Neuronal stem cell (in vitro differentiated cells): ENCODE results near the gene C10orf71.

Source experiments
- DNase-seq: peaks from one replicate; pipeline ENCODE4 v3.0.0-alpha.2; 2013; ENCODE audit warnings: low spot score
- H2AFZ ChIP-seq: one replicate; pipeline ENCODE4 v1.6.1; 2013; ENCODE audit warnings: mild to moderate bottlenecking, low read length, inconsistent platforms
- H2AK5ac ChIP-seq: 2 replicates; pipeline ENCODE4 v1.6.1; 2013; ENCODE audit warnings: low read depth, mild to moderate bottlenecking, inconsistent platforms, low read length, moderate library complexity, mixed read lengths
- H2BK120ac ChIP-seq: 2 replicates; pipeline ENCODE4 v1.6.1; 2013; ENCODE audit warnings: low read depth, mild to moderate bottlenecking, inconsistent platforms, low read length, moderate library complexity, mixed read lengths
- H2BK12ac ChIP-seq: one replicate; pipeline ENCODE4 v1.6.1; 2013; ENCODE audit warnings: low read length, inconsistent platforms
- H2BK15ac ChIP-seq: 2 replicates; pipeline ENCODE4 v1.6.1; 2013; ENCODE audit warnings: mild to moderate bottlenecking, low read length, inconsistent platforms, mixed read lengths
- H2BK5ac ChIP-seq: one replicate; pipeline ENCODE4 v1.6.1; 2013; ENCODE audit warnings: inconsistent platforms, mild to moderate bottlenecking, low read length, moderate library complexity
- H3K14ac ChIP-seq: one replicate; pipeline ENCODE4 v1.6.1; 2013; ENCODE audit warnings: low read length, inconsistent platforms
- H3K18ac ChIP-seq: 2 replicates; pipeline ENCODE4 v1.6.1; 2013; ENCODE audit warnings: low read length, inconsistent platforms
- H3K23ac ChIP-seq: 2 replicates; pipeline ENCODE4 v1.6.1; 2013; ENCODE audit warnings: low read depth, mild to moderate bottlenecking, mixed read lengths, low read length, inconsistent platforms; ENCODE audit not compliant: poor library complexity
- H3K27ac ChIP-seq: replicated peaks from 3 replicates; pipeline ENCODE4 v1.5.1; 2013; ENCODE audit warnings: low read length, inconsistent platforms
- H3K27me3 ChIP-seq, 3 experiments: 2 replicates each; pipeline ENCODE4 v1.6.1; 2013; ENCODE audit warnings: low read length in 3 of 3, mild to moderate bottlenecking in 2 of 3, inconsistent platforms in 1 of 3, low read depth in 1 of 3, mixed read lengths in 1 of 3, moderate library complexity in 1 of 3; ENCODE audit not compliant: control insufficient read depth in 3 of 3, insufficient read depth in 3 of 3
- H3K36me3 ChIP-seq, 2 donors: replicated peaks in 1 of 2; 2 replicates each; pipeline ENCODE4 v1.6.1; 2013; ENCODE audit warnings: low read length in 2 of 2; ENCODE audit not compliant: control insufficient read depth in 2 of 2, insufficient read depth in 2 of 2
- H3K4ac ChIP-seq: 2 replicates; pipeline ENCODE4 v1.6.1; 2013; ENCODE audit warnings: inconsistent platforms, mild to moderate bottlenecking, low read length, moderate library complexity
- H3K4me1 ChIP-seq, 2 donors: 1 replicate in 1 of 2; 2 replicates in 1 of 2; pipeline ENCODE4 v1.6.1; 2013; ENCODE audit warnings: low read length in 2 of 2, low read depth in 1 of 2; ENCODE audit not compliant: control insufficient read depth in 2 of 2, insufficient read depth in 1 of 2
- H3K4me2 ChIP-seq: one replicate; pipeline ENCODE4 v1.6.1; 2013; ENCODE audit warnings: mild to moderate bottlenecking, low read length, inconsistent platforms; ENCODE audit not compliant: insufficient read depth, poor library complexity, severe bottlenecking
- H3K4me3 ChIP-seq, 2 donors: 2 replicates each; pipeline ENCODE4 v1.5.1; 2013; ENCODE audit warnings: low read length in 2 of 2, mild to moderate bottlenecking in 2 of 2, inconsistent platforms in 1 of 2, moderate library complexity in 1 of 2
- H3K79me1 ChIP-seq: one replicate; pipeline ENCODE4 v1.6.1; 2013; ENCODE audit warnings: low read depth, mild to moderate bottlenecking, inconsistent platforms, low read length, moderate library complexity
- H3K9ac ChIP-seq: one replicate; pipeline ENCODE4 v1.6.1; 2013; ENCODE audit warnings: mild to moderate bottlenecking, low read depth, low read length, inconsistent platforms; ENCODE audit not compliant: poor library complexity
- H3K9me3 ChIP-seq, 2 donors: replicated peaks in 1 of 2; 2 replicates each; pipeline versions ENCODE3 to v1.6.1; 2013; ENCODE audit warnings: low read length in 2 of 2, mild to moderate bottlenecking in 2 of 2, inconsistent platforms in 1 of 2, low read depth in 1 of 2, mixed read lengths in 1 of 2, moderate library complexity in 1 of 2; ENCODE audit not compliant: control insufficient read depth in 2 of 2, insufficient read depth in 1 of 2
- H4K8ac ChIP-seq: one replicate; pipeline ENCODE4 v1.6.1; 2013; ENCODE audit warnings: low read depth, mild to moderate bottlenecking, inconsistent platforms, low read length, moderate library complexity
- H4K91ac ChIP-seq: one replicate; pipeline ENCODE4 v1.6.1; 2013; ENCODE audit warnings: low read length, low read depth, mild to moderate bottlenecking, inconsistent platforms; ENCODE audit not compliant: poor library complexity
- WGBS, 2 donors: extraction: QIAGEN DNeasy Blood & Tissue Kit; methylation state at CpG; one replicate each; pipeline ENCODE4 v1.1.7; 2013; ENCODE audit warnings: missing lambda C conversion rate in 2 of 2, mixed read lengths in 1 of 2; ENCODE audit not compliant: insufficient read length in 2 of 2, insufficient replicate concordance in 1 of 2; ENCODE audit errors: extremely low coverage in 2 of 2; 5-methylcytosine and 5-hydroxymethylcytosine counted together

Gene C10orf71

GRCh38 chr10:49312246-49312869, 13.4 kb downstream of the C10orf71 start:
- Histone ChIP-seq H3K14ac (no peak overlapping the region), H2BK15ac (no peak overlapping the region), H3K18ac (no peak overlapping the region), H3K4me2 (no peak overlapping the region), H2AK5ac (no peak overlapping the region), H3K4ac (no peak overlapping the region), H3K9me3 (no peaks in the 10 kb centered on the region), H2BK12ac (no peak overlapping the region), H3K27me3 (no peaks in the 10 kb centered on the region), H4K91ac (no peak overlapping the region), H2BK120ac (no peak overlapping the region), H3K4me3 (no peak overlapping the region), H3K79me1 (no peaks in the 10 kb centered on the region), H4K8ac (no peak overlapping the region), H2BK5ac (no peak overlapping the region), H3K27ac (no peak overlapping the region), H2AFZ (no peak overlapping the region), H3K9ac (no peak overlapping the region), H3K36me3 (no peaks in the 10 kb centered on the region), H3K23ac (no peak overlapping the region), H3K4me1 (no peaks in the 10 kb centered on the region)
- no peak for DNase-seq
- no CpG with 5 or more reads among the region's 7 CpGs for WGBS, 2 donors

- Histone ChIP-seq H3K79me1 (no peaks in the 10 kb centered on the region), H3K36me3 (no peaks in the 10 kb centered on the region), H2BK120ac (no peak overlapping the region), H3K14ac (no peak overlapping the region), H3K27ac (no peak overlapping the region), H2BK5ac (no peak overlapping the region), H2AK5ac (no peak overlapping the region), H3K18ac (no peak overlapping the region), H2AFZ (no peak overlapping the region), H3K4me1 (no peaks in the 10 kb centered on the region), H2BK15ac (no peak overlapping the region), H4K91ac (no peak overlapping the region), H4K8ac (no peak overlapping the region), H3K23ac (no peak overlapping the region), H3K9me3 (no peaks in the 10 kb centered on the region), H3K27me3 (no peaks in the 10 kb centered on the region), H3K4ac (no peak overlapping the region), H3K9ac (peak overlapping the region; percentile 2), H3K4me3 (no peak overlapping the region), H2BK12ac (no peak overlapping the region), H3K4me2 (no peak overlapping the region)
- DNase-seq, result no peak
- no CpG with 5 or more reads among the region's 11 CpGs for WGBS, 2 donors
Observed at GRCh38 chr10:49313501-49314070, 14.6 kb downstream of the C10orf71 start.

- no peak overlapping the region for H4K8ac ChIP-seq
- H3K27me3 ChIP-seq, result no peaks in the 10 kb centered on the region
- H3K36me3 ChIP-seq, result no peaks in the 10 kb centered on the region
- no peak overlapping the region for H2AK5ac ChIP-seq
- no peak overlapping the region for H3K4ac ChIP-seq
- no peak overlapping the region for H2BK12ac ChIP-seq
- H3K23ac ChIP-seq, result no peak overlapping the region
- no peaks in the 10 kb centered on the region for H3K9me3 ChIP-seq
- no peak overlapping the region for H3K4me3 ChIP-seq
- no CpG with 5 or more reads among the region's 5 CpGs for WGBS, 2 donors
- H4K91ac ChIP-seq, result no peak overlapping the region
- H3K4me1 ChIP-seq, result no peaks in the 10 kb centered on the region
- H3K4me2 ChIP-seq, result no peak overlapping the region
- no peak overlapping the region for H3K9ac ChIP-seq
- H3K79me1 ChIP-seq, result no peaks in the 10 kb centered on the region
- no peak overlapping the region for H2BK5ac ChIP-seq
- no peak overlapping the region for H2AFZ ChIP-seq
- no peak overlapping the region for H2BK15ac ChIP-seq
- no peak overlapping the region for H3K18ac ChIP-seq
- H2BK120ac ChIP-seq, result no peak overlapping the region
- no peak for DNase-seq
- no peak overlapping the region for H3K14ac ChIP-seq
- H3K27ac ChIP-seq, result no peak overlapping the region
Observed at GRCh38 chr10:49314806-49315205, 15.8 kb downstream of the C10orf71 start.

- H3K14ac ChIP-seq, result no peak overlapping the region
- H3K4ac ChIP-seq, result no peak overlapping the region
- no peak overlapping the region for H3K9ac ChIP-seq
- H3K4me3 ChIP-seq, result no peak overlapping the region
- H2AK5ac ChIP-seq, result no peak overlapping the region
- WGBS, 2 donors, result no CpG with 5 or more reads among the region's 6 CpGs
- H3K27me3 ChIP-seq, result no peaks in the 10 kb centered on the region
- H2BK120ac ChIP-seq, result no peak overlapping the region
- H2BK5ac ChIP-seq, result no peak overlapping the region
- H3K4me2 ChIP-seq, result no peak overlapping the region
- H2BK15ac ChIP-seq, result no peak overlapping the region
- H4K8ac ChIP-seq, result no peak overlapping the region
- no peak overlapping the region for H2BK12ac ChIP-seq
- no peak overlapping the region for H3K18ac ChIP-seq
- H4K91ac ChIP-seq, result no peak overlapping the region
- no peak overlapping the region for H3K27ac ChIP-seq
- no peak for DNase-seq
- no peaks in the 10 kb centered on the region for H3K79me1 ChIP-seq
- H3K4me1 ChIP-seq, result no peaks in the 10 kb centered on the region
- H2AFZ ChIP-seq, result no peak overlapping the region
- no peak overlapping the region for H3K23ac ChIP-seq
- H3K36me3 ChIP-seq, result no peaks in the 10 kb centered on the region
- H3K9me3 ChIP-seq, result no peaks in the 10 kb centered on the region
Observed at GRCh38 chr10:49318028-49318427, 19.1 kb downstream of the C10orf71 start.
